A673 (cell line): ENCODE data around the gene ACSL4. TPM values are rescaled to one million over a fixed set of nuclear protein-coding genes. Genes with fewer than 3 reads are reported as not detected.

Experiments used
- BruUV-seq: library from RNA; stranded (reverse); fragments of 400-500 nt; replicated peaks from 2 replicates; lab custom pipeline; 2021; lab: Mats Ljungman, UMichigan
- CTCF ChIA-PET: fragments of 300-600 bp; sonication (Branson Sonifier 250); formaldehyde crosslinking; loops from one replicate; lab custom pipeline; 2022; ENCODE audit warnings: antibody characterized with exemption; lab: Charles Lee
- POLR2A ChIA-PET: fragments of 300-600 bp; sonication (Branson Sonifier 250); formaldehyde crosslinking; loops from one replicate; lab custom pipeline; 2022; ENCODE audit warnings: antibody characterized with exemption; ENCODE audit not compliant: low non-redundant PET; lab: Charles Lee
- DNase-seq: peaks from one replicate; pipeline ENCODE4 v3.0.0-alpha.2; 2015; ENCODE audit warnings: low spot score
- H3K27ac ChIP-seq: fragments of 200-600 bp; sonication (generic); 2 replicates; pipeline ENCODE4 v1.5.1; 2016; ENCODE audit warnings: mixed run types, low read depth, mild to moderate bottlenecking, mixed read lengths, antibody characterized with exemption, low read length; ENCODE audit not compliant: poor library complexity, severe bottlenecking
- H3K27me3 ChIP-seq: fragments of 200-600 bp; sonication (generic); replicated peaks from 2 replicates; pipeline ENCODE4 v1.6.1; 2017; ENCODE audit warnings: mixed run types, low read depth, mild to moderate bottlenecking, mixed read lengths, antibody characterized with exemption, low read length; ENCODE audit not compliant: insufficient read depth, poor library complexity
- H3K36me3 ChIP-seq: fragments of 200-600 bp; sonication (generic); 2 replicates; pipeline ENCODE4 v1.6.1; 2016; ENCODE audit warnings: mixed run types, mild to moderate bottlenecking, mixed read lengths, antibody characterized with exemption, low read length; ENCODE audit not compliant: insufficient read depth, poor library complexity, severe bottlenecking
- H3K4me1 ChIP-seq: fragments of 200-600 bp; sonication (generic); 2 replicates; pipeline ENCODE4 v1.6.1; 2017; ENCODE audit warnings: mixed run types, mild to moderate bottlenecking, mixed read lengths, antibody characterized with exemption, low read length; ENCODE audit not compliant: insufficient read depth, poor library complexity, severe bottlenecking
- H3K4me3 ChIP-seq: fragments of 200-600 bp; sonication (generic); 2 replicates; pipeline ENCODE4 v1.5.1; 2016; ENCODE audit warnings: low read depth, mixed run types, mild to moderate bottlenecking, mixed read lengths, low read length; ENCODE audit not compliant: poor library complexity, severe bottlenecking
- H3K9me3 ChIP-seq: fragments of 200-600 bp; sonication (generic); 2 replicates; pipeline ENCODE4 v1.6.1; 2016; ENCODE audit warnings: mixed run types, low read depth, mild to moderate bottlenecking, mixed read lengths, antibody characterized with exemption, low read length; ENCODE audit not compliant: poor library complexity, severe bottlenecking
- EZH2 ChIP-seq: fragments of 200-600 bp; sonication (generic); IDR thresholded peaks from 2 replicates; pipeline ENCODE4 v1.6.1; 2017; ENCODE audit warnings: borderline replicate concordance, low read depth, mild to moderate bottlenecking, mixed read lengths, antibody characterized with exemption, low read length; ENCODE audit not compliant: poor library complexity, severe bottlenecking
- intact Hi-C: fragments of 100-400 bp; cut with micrococcal nuclease; formaldehyde crosslinking; loops from one replicate; pipeline ENCODE4 v1.10.0; 2022; ENCODE audit not compliant: unreplicated experiment
- total RNA-seq: library from RNA; stranded (reverse); gene quantifications from 2 replicates; pipeline ENCODE4 v1.2.3, GENCODE V29; 2021
- TF ChIP-seq, protein P1 (sequence below): fragments of 300-800, 200-600 bp; sonication (generic); conservative IDR thresholded peaks from 2 replicates; pipeline ENCODE4 v1.5.1; 2017; ENCODE audit warnings: low read depth, mild to moderate bottlenecking, antibody characterized with exemption, low read length, moderate library complexity, mixed read lengths

ACSL4 gene
- total RNA-seq, 1 experiment from 2014 or later: 59.7 TPM

DNA sequence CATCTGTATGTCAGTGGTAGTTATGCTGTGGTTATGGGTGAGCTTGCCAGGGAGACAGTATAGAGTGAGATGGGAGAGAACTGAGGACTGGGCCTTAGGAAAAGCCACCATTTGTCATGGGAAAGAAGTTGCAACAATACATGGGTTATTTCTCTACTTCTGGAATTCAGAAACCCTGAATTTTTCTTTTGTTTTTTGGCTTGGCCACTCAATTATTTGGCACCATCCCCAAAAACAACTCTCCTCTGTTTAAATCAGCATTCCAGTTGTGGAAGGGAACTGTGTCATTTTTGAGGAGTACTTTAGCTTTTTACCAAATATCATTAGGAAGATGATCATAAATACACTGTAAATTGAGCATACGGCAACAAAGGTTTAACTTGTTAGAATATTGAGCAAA lies 41.1 kb upstream of the ACSL4 start:
- intact Hi-C loops: no loop called here
- CTCF ChIA-PET: no interaction called here
- Histone ChIP-seq H3K36me3 (no peaks in the 10 kb centered on the region), H3K4me1 (no peaks in the 10 kb centered on the region), H3K27me3 (no peaks in the 10 kb centered on the region), H3K27ac (no peak overlapping the region), H3K9me3 (no peaks in the 10 kb centered on the region), H3K4me3 (no peak overlapping the region)
- POLR2A ChIA-PET: no interaction called here
- no TSS peak for BruUV-seq
- no peak for DNase-seq
- TF ChIP-seq, protein P1, sequence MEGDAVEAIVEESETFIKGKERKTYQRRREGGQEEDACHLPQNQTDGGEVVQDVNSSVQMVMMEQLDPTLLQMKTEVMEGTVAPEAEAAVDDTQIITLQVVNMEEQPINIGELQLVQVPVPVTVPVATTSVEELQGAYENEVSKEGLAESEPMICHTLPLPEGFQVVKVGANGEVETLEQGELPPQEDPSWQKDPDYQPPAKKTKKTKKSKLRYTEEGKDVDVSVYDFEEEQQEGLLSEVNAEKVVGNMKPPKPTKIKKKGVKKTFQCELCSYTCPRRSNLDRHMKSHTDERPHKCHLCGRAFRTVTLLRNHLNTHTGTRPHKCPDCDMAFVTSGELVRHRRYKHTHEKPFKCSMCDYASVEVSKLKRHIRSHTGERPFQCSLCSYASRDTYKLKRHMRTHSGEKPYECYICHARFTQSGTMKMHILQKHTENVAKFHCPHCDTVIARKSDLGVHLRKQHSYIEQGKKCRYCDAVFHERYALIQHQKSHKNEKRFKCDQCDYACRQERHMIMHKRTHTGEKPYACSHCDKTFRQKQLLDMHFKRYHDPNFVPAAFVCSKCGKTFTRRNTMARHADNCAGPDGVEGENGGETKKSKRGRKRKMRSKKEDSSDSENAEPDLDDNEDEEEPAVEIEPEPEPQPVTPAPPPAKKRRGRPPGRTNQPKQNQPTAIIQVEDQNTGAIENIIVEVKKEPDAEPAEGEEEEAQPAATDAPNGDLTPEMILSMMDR: no peak
- TF ChIP-seq EZH2: no peak

DNA sequence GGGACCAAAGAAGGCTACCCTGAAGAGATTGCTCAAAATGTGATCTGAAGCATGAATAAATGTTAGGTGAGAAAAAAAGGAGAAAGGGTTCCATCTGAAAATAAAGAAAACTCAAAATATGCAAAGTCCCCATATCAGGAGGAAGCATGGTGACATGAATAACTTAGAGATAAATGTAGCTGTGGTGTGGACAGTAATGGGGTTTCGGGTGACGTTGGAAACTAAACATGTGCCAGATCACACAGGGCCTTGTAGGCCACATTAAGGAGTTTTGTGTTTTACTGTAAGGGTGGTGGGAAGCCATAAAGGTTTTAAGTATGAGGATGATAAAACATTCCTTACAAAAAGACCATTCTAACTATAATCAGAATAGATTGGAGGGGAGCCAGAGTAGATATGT lies 40.3 kb upstream of the ACSL4 start:
- CTCF ChIA-PET: no interaction called here

DNA sequence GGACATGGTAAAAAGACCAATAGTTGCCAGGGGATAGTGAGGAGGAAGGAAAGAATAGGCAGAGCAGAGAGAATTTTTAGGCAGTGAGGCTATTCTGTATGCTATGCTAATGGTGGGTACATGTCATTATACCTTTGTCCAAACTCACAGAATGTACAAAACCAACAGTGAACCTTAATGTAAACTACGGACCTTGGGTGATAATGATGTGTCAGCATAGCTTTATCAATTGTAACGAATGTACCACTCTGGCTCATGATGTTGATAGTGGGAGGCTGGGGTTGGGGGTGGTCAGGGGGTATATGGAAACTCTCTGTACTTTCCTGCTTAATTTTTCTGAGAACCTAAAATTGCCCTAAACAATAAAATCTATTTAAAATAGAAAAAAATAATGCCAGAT lies 37.7 kb upstream of the ACSL4 start:
- H3K27me3 ChIP-seq: no peaks in the 10 kb centered on the region
- H3K4me3 ChIP-seq: no peak overlapping the region
- H3K36me3 ChIP-seq: no peaks in the 10 kb centered on the region
- no TSS peak for BruUV-seq
- no peaks in the 10 kb centered on the region for H3K9me3 ChIP-seq
- DNase-seq: no peak
- H3K4me1 ChIP-seq: no peaks in the 10 kb centered on the region
- CTCF ChIA-PET: no interaction called here
- no peak overlapping the region for H3K27ac ChIP-seq
- POLR2A ChIA-PET: no interaction called here
- intact Hi-C loops: no loop called here
- TF ChIP-seq, protein P1: no peak
- TF ChIP-seq EZH2: no peak

More for the DNA sequence above, 40.3 kb upstream of the ACSL4 start:
- TF ChIP-seq, protein P1: no peak
- no peak for TF ChIP-seq EZH2
- Histone ChIP-seq H3K4me3 (no peak overlapping the region), H3K36me3 (no peaks in the 10 kb centered on the region), H3K4me1 (no peaks in the 10 kb centered on the region), H3K9me3 (no peaks in the 10 kb centered on the region), H3K27ac (no peak overlapping the region), H3K27me3 (no peaks in the 10 kb centered on the region)
- POLR2A ChIA-PET: no interaction called here
- no TSS peak for BruUV-seq
- intact Hi-C loops: no loop called here
- DNase-seq: no peak
